HG02970 (cell line): ENCODE data around the gene ZNF691.

ENCODE experiments used
- ATAC-seq: cut with Tn5 transposase; IDR thresholded peaks from one replicate; pipeline ENCODE4 v1.9.1; 2021; ENCODE audit warnings: mild to moderate bottlenecking, moderate library complexity, moderate number of reproducible peaks; ENCODE audit not compliant: unreplicated experiment, low FRiP score

ZNF691 gene

GRCh38 chr1:42831273-42831672, 15.1 kb upstream of the ZNF691 start:
- ATAC-seq = no peak

- ATAC-seq = no peak
These were observed 13.7 kb upstream of the ZNF691 start for GRCh38 chr1:42832641-42833240.

GRCh38 chr1:42833981-42834380, 12.4 kb upstream of the ZNF691 start:
- no peak for ATAC-seq

- ATAC-seq = no peak
These were observed 11.6 kb upstream of the ZNF691 start for GRCh38 chr1:42834803-42835202.

GRCh38 chr1:42835422-42835821, 11.0 kb upstream of the ZNF691 start:
- no peak for ATAC-seq

- ATAC-seq = no peak
These were observed 8.7 kb upstream of the ZNF691 start for GRCh38 chr1:42837709-42838108.

- no peak for ATAC-seq
These were observed 7.8 kb upstream of the ZNF691 start for GRCh38 chr1:42838482-42839190.

GRCh38 chr1:42841010-42841409, 5.4 kb upstream of the ZNF691 start:
- no peak for ATAC-seq

- no peak for ATAC-seq
These were observed 4.8 kb upstream of the ZNF691 start for GRCh38 chr1:42841440-42842147.

GRCh38 chr1:42844592-42845140, 1.7 kb upstream of the ZNF691 start:
- no peak for ATAC-seq

GRCh38 chr1:42845193-42845592, 1.2 kb upstream of the ZNF691 start:
- no peak for ATAC-seq

- no peak for ATAC-seq
These were observed 552 bp upstream of the ZNF691 start for GRCh38 chr1:42845866-42846256.

- no peak for ATAC-seq
These were observed 740 bp downstream of the ZNF691 start for GRCh38 chr1:42847111-42847595.

- ATAC-seq = no peak
These were observed 1.5 kb downstream of the ZNF691 start for GRCh38 chr1:42847721-42848460.

- no peak for ATAC-seq
These were observed 2.6 kb downstream of the ZNF691 start for GRCh38 chr1:42848823-42849537.

- ATAC-seq = no peak
These were observed 3.5 kb downstream of the ZNF691 start for GRCh38 chr1:42849944-42850343.

GRCh38 chr1:42851420-42851819, 5.0 kb downstream of the ZNF691 start:
- no peak for ATAC-seq

- no peak for ATAC-seq
These were observed 5.7 kb downstream of the ZNF691 start for GRCh38 chr1:42851960-42852607.

GRCh38 chr1:42852608-42852980, 6.2 kb downstream of the ZNF691 start:
- no peak for ATAC-seq
